HFFc6 (cell line): ENCODE data around the gene NEU2. TPM values are rescaled to one million over a fixed set of nuclear protein-coding genes. Genes with fewer than 3 reads are reported as not detected.

Experiments used
- DNase-seq: peaks from one replicate; pipeline ENCODE4 v3.0.0-alpha.2; 2018
- H3K27ac Mint-ChIP-seq: 2 replicates; pipeline ENCODE4 v1.8.0; 2020; ENCODE audit warnings: mild to moderate bottlenecking, mixed read lengths
- H3K27me3 Mint-ChIP-seq: 2 replicates; pipeline ENCODE4 v1.8.0; 2021; ENCODE audit warnings: mild to moderate bottlenecking, moderate library complexity, mixed read lengths; ENCODE audit not compliant: insufficient read depth
- H3K36me3 Mint-ChIP-seq: 2 replicates; pipeline ENCODE4 v1.8.0; 2021; ENCODE audit warnings: low read depth, mixed read lengths
- H3K4me1 Mint-ChIP-seq: 2 replicates; pipeline ENCODE4 v1.8.0; 2020; ENCODE audit warnings: low read depth, mixed read lengths
- H3K4me3 Mint-ChIP-seq: 2 replicates; pipeline ENCODE4 v1.8.0; 2020; ENCODE audit warnings: mild to moderate bottlenecking, moderate library complexity, mixed read lengths
- H3K9me3 Mint-ChIP-seq: 2 replicates; pipeline ENCODE4 v1.8.0; 2020; ENCODE audit warnings: mild to moderate bottlenecking, mixed read lengths
- total RNA-seq, 6 experiments: library from RNA; stranded (reverse); fragmentation: NEBNext Ultra II Directional; extraction: Animal tissue kit (Norgen Biotek cat#: 25700); gene quantifications; 2 replicates in 1 of 6; 3 replicates in 5 of 6; pipeline ENCODE4 v1.2.3, GENCODE V29; 2021
- TF ChIP-seq, protein P1 (sequence below): fragments of 200-600 bp; sonication (generic); IDR thresholded peaks from 2 replicates; pipeline ENCODE4 v1.5.0; 2021; ENCODE audit warnings: antibody characterized with exemption, mild to moderate bottlenecking

NEU2 gene
- total RNA-seq, 6 experiments from 2014 or later: not detected

DNA sequence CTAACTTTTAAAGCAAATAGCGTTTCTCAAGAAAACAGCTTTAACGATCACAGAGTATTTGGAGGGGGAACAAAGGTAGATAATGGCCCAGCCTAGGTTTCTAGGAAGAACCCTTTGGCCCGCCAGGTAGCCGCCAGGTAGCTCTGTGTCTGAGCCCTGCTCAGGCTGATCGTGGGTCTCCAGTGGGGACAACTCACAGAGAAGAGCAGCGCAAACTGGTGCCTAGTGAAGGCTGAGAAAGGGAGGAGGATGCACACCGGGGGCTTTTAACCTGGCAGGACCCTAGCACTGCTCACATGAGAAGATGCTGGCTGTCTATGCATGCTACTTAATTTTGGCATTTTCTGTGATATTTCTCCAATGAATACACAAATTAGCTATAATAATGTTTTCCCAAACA, 25.2 kb upstream of the NEU2 start:
- TF ChIP-seq, protein P1, sequence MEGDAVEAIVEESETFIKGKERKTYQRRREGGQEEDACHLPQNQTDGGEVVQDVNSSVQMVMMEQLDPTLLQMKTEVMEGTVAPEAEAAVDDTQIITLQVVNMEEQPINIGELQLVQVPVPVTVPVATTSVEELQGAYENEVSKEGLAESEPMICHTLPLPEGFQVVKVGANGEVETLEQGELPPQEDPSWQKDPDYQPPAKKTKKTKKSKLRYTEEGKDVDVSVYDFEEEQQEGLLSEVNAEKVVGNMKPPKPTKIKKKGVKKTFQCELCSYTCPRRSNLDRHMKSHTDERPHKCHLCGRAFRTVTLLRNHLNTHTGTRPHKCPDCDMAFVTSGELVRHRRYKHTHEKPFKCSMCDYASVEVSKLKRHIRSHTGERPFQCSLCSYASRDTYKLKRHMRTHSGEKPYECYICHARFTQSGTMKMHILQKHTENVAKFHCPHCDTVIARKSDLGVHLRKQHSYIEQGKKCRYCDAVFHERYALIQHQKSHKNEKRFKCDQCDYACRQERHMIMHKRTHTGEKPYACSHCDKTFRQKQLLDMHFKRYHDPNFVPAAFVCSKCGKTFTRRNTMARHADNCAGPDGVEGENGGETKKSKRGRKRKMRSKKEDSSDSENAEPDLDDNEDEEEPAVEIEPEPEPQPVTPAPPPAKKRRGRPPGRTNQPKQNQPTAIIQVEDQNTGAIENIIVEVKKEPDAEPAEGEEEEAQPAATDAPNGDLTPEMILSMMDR: no peak

GRCh38 chr2:233007739-233008138, 24.7 kb upstream of the NEU2 start:
- no peak overlapping the region for H3K27ac Mint-ChIP-seq
- TF ChIP-seq, protein P1: no peak
- no peaks in the 10 kb centered on the region for H3K36me3 Mint-ChIP-seq
- H3K4me3 Mint-ChIP-seq: no peak overlapping the region
- DNase-seq: no peak
- peaks cover 43% of the 10 kb centered on the region for H3K27me3 Mint-ChIP-seq
- H3K4me1 Mint-ChIP-seq: no peaks in the 10 kb centered on the region
- H3K9me3 Mint-ChIP-seq: no peaks in the 10 kb centered on the region

More for the DNA sequence above, 25.2 kb upstream of the NEU2 start:
- H3K27ac Mint-ChIP-seq: no peak overlapping the region
- H3K4me1 Mint-ChIP-seq: no peaks in the 10 kb centered on the region
- peaks cover 44% of the 10 kb centered on the region for H3K27me3 Mint-ChIP-seq
- H3K9me3 Mint-ChIP-seq: no peaks in the 10 kb centered on the region
- no peak for DNase-seq
- H3K4me3 Mint-ChIP-seq: no peak overlapping the region
- H3K36me3 Mint-ChIP-seq: no peaks in the 10 kb centered on the region

- no peaks in the 10 kb centered on the region for H3K4me1 Mint-ChIP-seq
- H3K27me3 Mint-ChIP-seq: peaks cover 31% of the 10 kb centered on the region
- no peak overlapping the region for H3K27ac Mint-ChIP-seq
- no peak for DNase-seq
- no peaks in the 10 kb centered on the region for H3K36me3 Mint-ChIP-seq
- TF ChIP-seq, protein P1: no peak
- H3K9me3 Mint-ChIP-seq: no peaks in the 10 kb centered on the region
- H3K4me3 Mint-ChIP-seq: no peak overlapping the region
These were observed 22.8 kb upstream of the NEU2 start for GRCh38 chr2:233009661-233010060.

GRCh38 chr2:233010569-233011267, 21.8 kb upstream of the NEU2 start:
- no peaks in the 10 kb centered on the region for H3K36me3 Mint-ChIP-seq

GRCh38 chr2:233011268-233011650, 21.2 kb upstream of the NEU2 start:
- Mint-ChIP-seq H3K4me3 (no peak overlapping the region), H3K4me1 (no peaks in the 10 kb centered on the region)
- no peak for DNase-seq

More at GRCh38 chr2:233010569-233011267, 21.8 kb upstream of the NEU2 start:
- no peaks in the 10 kb centered on the region for H3K4me1 Mint-ChIP-seq
- TF ChIP-seq, protein P1: no peak
- no peak for DNase-seq
- H3K4me3 Mint-ChIP-seq: no peak overlapping the region
- H3K9me3 Mint-ChIP-seq: no peaks in the 10 kb centered on the region
- H3K27me3 Mint-ChIP-seq: peaks cover 27% of the 10 kb centered on the region
- no peak overlapping the region for H3K27ac Mint-ChIP-seq

More at GRCh38 chr2:233011268-233011650, 21.2 kb upstream of the NEU2 start:
- no peaks in the 10 kb centered on the region for H3K9me3 Mint-ChIP-seq
- H3K27ac Mint-ChIP-seq: no peak overlapping the region
- TF ChIP-seq, protein P1: no peak
- no peaks in the 10 kb centered on the region for H3K36me3 Mint-ChIP-seq
- H3K27me3 Mint-ChIP-seq: peaks cover 24% of the 10 kb centered on the region
